Small intestine (tissue), 7 donors: ENCODE data around the gene RBM44. TPM values are rescaled to one million over a fixed set of nuclear protein-coding genes. Genes with fewer than 3 reads are reported as not detected.

Experiments
- DNase-seq, 2 donors: peaks; one replicate each; pipeline versions ENCODE4 v3.0.0 to v3.0.0-alpha.2; 2013
- FAIRE-seq: peaks from 2 replicates; lab custom pipeline; 2012; peaks lifted over from hg19 to GRCh38; lab: Jason Lieb, UNC
- H3K27ac ChIP-seq, 3 donors: one replicate each; pipeline ENCODE4 v1.5.1; 2013; ENCODE audit warnings: low read length in 2 of 3, mild to moderate bottlenecking in 2 of 3, control low read depth in 1 of 3, inconsistent platforms in 1 of 3, low read depth in 1 of 3, moderate library complexity in 1 of 3
- H3K27me3 ChIP-seq, 3 donors: one replicate each; pipeline ENCODE4 v1.6.1; 2013; ENCODE audit warnings: low read length in 3 of 3, inconsistent platforms in 1 of 3; ENCODE audit not compliant: control insufficient read depth in 3 of 3, insufficient read depth in 3 of 3
- H3K36me3 ChIP-seq, 3 donors: one replicate each; pipeline ENCODE4 v1.6.1; 2013; ENCODE audit warnings: low read length in 3 of 3, inconsistent platforms in 1 of 3, low read depth in 1 of 3, mild to moderate bottlenecking in 1 of 3, moderate library complexity in 1 of 3; ENCODE audit not compliant: control insufficient read depth in 3 of 3, insufficient read depth in 2 of 3
- H3K4me1 ChIP-seq, 3 donors: one replicate each; pipeline ENCODE4 v1.6.1; 2013; ENCODE audit warnings: low read length in 2 of 3, inconsistent platforms in 1 of 3, low read depth in 1 of 3, mild to moderate bottlenecking in 1 of 3, moderate library complexity in 1 of 3; ENCODE audit not compliant: control insufficient read depth in 3 of 3, insufficient read depth in 2 of 3
- H3K4me3 ChIP-seq, 3 donors: one replicate each; pipeline ENCODE4 v1.5.1; 2013; ENCODE audit warnings: low read length in 3 of 3, control low read depth in 1 of 3, inconsistent platforms in 1 of 3, low read depth in 1 of 3, mild to moderate bottlenecking in 1 of 3, moderate library complexity in 1 of 3
- H3K9me3 ChIP-seq, 2 donors: one replicate each; pipeline ENCODE4 v1.6.1; 2013; ENCODE audit warnings: low read depth in 1 of 2, low read length in 1 of 2; ENCODE audit not compliant: control insufficient read depth in 2 of 2, insufficient read depth in 1 of 2
- WGBS, 3 donors: extraction: QIAGEN DNeasy Blood & Tissue Kit; methylation state at CpG; one replicate each; pipeline ENCODE4 v1.1.7; 2013; 5-methylcytosine and 5-hydroxymethylcytosine counted together
- polyA plus RNA-seq, 4 donors: library from polyadenylated mRNA; stranded (reverse) in 3 of 4; unstranded in 1 of 4; fragments of 200-250 nt in 3 of 4; fragments of 120-200 nt in 1 of 4; gene quantifications; one replicate each; pipeline versions ENCODE4 v1.2.1 to v1.2.3, GENCODE V29; 2013
- donor health status: healthy with polysubstance abuse.
- donor health status: control.
- donor health status: control.
- donor health status: Bipolar disorder and iron deficiency.
- donor health status: healthy.

The RBM44 gene
- polyA plus RNA-seq, 4 donors = 0.12 to 0.30 (median 0.22) TPM; not detected in 1

GRCh38 chr2:237790353-237790752, 8.2 kb upstream of the RBM44 start:
- WGBS, 3 donors = 70 to 77% (median 73%) methylated on average over 4 of the region's 4 CpGs
- Histone ChIP-seq H3K27ac (no peak overlapping the region), H3K36me3 (peaks cover 0 to 2% (median 0%) of the 10 kb centered on the region in 3 donors), H3K4me3 (no peak overlapping the region), H3K27me3 (no peaks in the 10 kb centered on the region), H3K9me3 (peaks cover 0 to 11% of the 10 kb centered on the region in 2 donors), H3K4me1 (peaks cover 0 to 3% (median 0%) of the 10 kb centered on the region in 3 donors)
- FAIRE-seq (no peak), DNase-seq (no peak)

GRCh38 chr2:237791977-237792727, 6.4 kb upstream of the RBM44 start:
- Histone ChIP-seq H3K4me3 (no peak overlapping the region), H3K9me3 (peaks cover 0 to 2% of the 10 kb centered on the region in 2 donors), H3K4me1 (peaks cover 0 to 3% (median 0%) of the 10 kb centered on the region in 3 donors), H3K27me3 (no peaks in the 10 kb centered on the region), H3K27ac (no peak overlapping the region), H3K36me3 (no peaks in the 10 kb centered on the region)
- WGBS, 3 donors = 60 to 71% (median 69%) methylated on average over 6 of the region's 6 CpGs
- DNase-seq (peak; percentile 6 to 53), FAIRE-seq (no peak)

GRCh38 chr2:237797253-237797652, 1.3 kb upstream of the RBM44 start:
- Histone ChIP-seq H3K4me3 (no peak overlapping the region), H3K36me3 (no peaks in the 10 kb centered on the region), H3K9me3 (peaks cover 0 to 14% of the 10 kb centered on the region in 2 donors), H3K27me3 (peaks cover 0 to 3% (median 0%) of the 10 kb centered on the region in 3 donors), H3K27ac (no peak overlapping the region), H3K4me1 (peaks cover 0 to 3% (median 0%) of the 10 kb centered on the region in 3 donors)
- WGBS, 3 donors = 82 to 96% (median 95%) methylated on average over 3 of the region's 3 CpGs
- DNase-seq (no peak), FAIRE-seq (no peak)

GRCh38 chr2:237799060-237799428, 465 bp downstream of the RBM44 start:
- Histone ChIP-seq H3K4me3 (no peak overlapping the region), H3K36me3 (no peaks in the 10 kb centered on the region), H3K27me3 (peaks cover 0 to 3% (median 0%) of the 10 kb centered on the region in 3 donors), H3K9me3 (peaks cover 0 to 14% of the 10 kb centered on the region in 2 donors), H3K4me1 (no peaks in the 10 kb centered on the region), H3K27ac (no peak overlapping the region)
- no peak for FAIRE-seq
- DNase-seq = no peak
- WGBS, 3 donors = 93 to 96% (median 95%) methylated on average over 34 of the region's 34 CpGs

GRCh38 chr2:237801466-237801865, 2.9 kb downstream of the RBM44 start:
- H3K9me3 ChIP-seq = peaks cover 0 to 14% of the 10 kb centered on the region in 2 donors
- DNase-seq (no peak), FAIRE-seq (no peak)
- no peak overlapping the region for H3K4me3 ChIP-seq
- WGBS, 3 donors = 55 to 92% (median 77%) methylated on average over 2 of the region's 2 CpGs
- no peak overlapping the region for H3K27ac ChIP-seq
- no peaks in the 10 kb centered on the region for H3K4me1 ChIP-seq
- peaks cover 0 to 3% (median 0%) of the 10 kb centered on the region in 3 donors for H3K27me3 ChIP-seq
- H3K36me3 ChIP-seq = no peaks in the 10 kb centered on the region

- Histone ChIP-seq H3K27ac (no peak overlapping the region), H3K9me3 (peaks cover 0 to 4% of the 10 kb centered on the region in 2 donors), H3K4me1 (no peaks in the 10 kb centered on the region), H3K4me3 (no peak overlapping the region), H3K27me3 (no peaks in the 10 kb centered on the region), H3K36me3 (no peaks in the 10 kb centered on the region)
- DNase-seq (no peak), FAIRE-seq (no peak)
- 68 to 91% (median 71%) methylated on average over 2 of the region's 2 CpGs for WGBS, 3 donors
Observed at GRCh38 chr2:237806334-237806733, 7.8 kb downstream of the RBM44 start.

GRCh38 chr2:237815637-237816036, 17.1 kb downstream of the RBM44 start:
- H3K9me3 ChIP-seq = no peaks in the 10 kb centered on the region
- H3K36me3 ChIP-seq = no peaks in the 10 kb centered on the region
- no peak overlapping the region for H3K27ac ChIP-seq
- 65 to 81% (median 78%) methylated on average over 1 of the region's 1 CpG for WGBS, 3 donors
- DNase-seq (no peak), FAIRE-seq (no peak)
- H3K4me1 ChIP-seq = no peaks in the 10 kb centered on the region
- no peaks in the 10 kb centered on the region for H3K27me3 ChIP-seq
- no peak overlapping the region for H3K4me3 ChIP-seq

GRCh38 chr2:237816531-237816930, 18.0 kb downstream of the RBM44 start:
- no peak overlapping the region for H3K4me3 ChIP-seq
- H3K27ac ChIP-seq = no peak overlapping the region
- DNase-seq = no peak
- no peaks in the 10 kb centered on the region for H3K27me3 ChIP-seq
- no peaks in the 10 kb centered on the region for H3K9me3 ChIP-seq
- no peak for FAIRE-seq
- no peaks in the 10 kb centered on the region for H3K4me1 ChIP-seq
- WGBS, 3 donors = 92 to 100% (median 94%) methylated on average over 1 of the region's 1 CpG
- H3K36me3 ChIP-seq = no peaks in the 10 kb centered on the region
